Ascending aorta (tissue), 2 donors: ENCODE measurements around the gene NT5DC1. TPM values are rescaled to one million over a fixed set of nuclear protein-coding genes. Genes with fewer than 3 reads are reported as not detected.

ENCODE experiments used
- DNase-seq, 2 donors: peaks; one replicate each; pipeline ENCODE4 v3.0.0-alpha.2; 2019; ENCODE audit warnings: low spot score in 2 of 2
- H3K27ac ChIP-seq, 2 donors: fragments of 200-600 bp; sonication (generic); one replicate each; pipeline ENCODE4 v1.5.1; 2016 to 2017; ENCODE audit warnings: mild to moderate bottlenecking in 1 of 2
- H3K27me3 ChIP-seq: fragments of 200-600 bp; sonication (generic); one replicate; pipeline ENCODE4 v1.5.1; 2017
- H3K36me3 ChIP-seq, 2 donors: fragments of 200-600 bp; sonication (generic); one replicate each; pipeline ENCODE4 v1.5.1; 2016
- H3K4me1 ChIP-seq, 2 donors: fragments of 200-600 bp; sonication (generic); one replicate each; pipeline ENCODE4 v1.5.1; 2016 to 2017; ENCODE audit warnings: mild to moderate bottlenecking in 1 of 2
- H3K4me3 ChIP-seq, 2 donors: fragments of 200-600 bp; sonication (generic); one replicate each; pipeline ENCODE4 v1.5.1; 2016 to 2017; ENCODE audit warnings: mild to moderate bottlenecking in 1 of 2
- H3K9me3 ChIP-seq, 2 donors: fragments of 200-600 bp; sonication (generic); one replicate each; pipeline ENCODE4 v1.5.1; 2016
- CTCF ChIP-seq, 3 experiments: fragments of 200-600 bp in 2 of 3; fragments of 450-650 bp in 1 of 3; sonication (generic) in 2 of 3; IDR thresholded peaks; one replicate each; pipeline ENCODE4 v1.5.1; 2016 to 2019; ENCODE audit warnings: antibody characterized with exemption in 3 of 3, mild to moderate bottlenecking in 1 of 3, moderate library complexity in 1 of 3
- intact Hi-C: fragments of 100-400 bp; cut with DNase I; formaldehyde crosslinking; loops from one replicate; pipeline ENCODE4 v1.15.1; 2023
- total RNA-seq: library from RNA; depleted of rRNA; stranded (reverse); fragments of >200 nt; gene quantifications from one replicate; pipeline ENCODE4 v1.1.0, GENCODE V29; 2016

NT5DC1 gene
- total RNA-seq, 1 donor from 2014 or later: 4.6 TPM

- H3K4me3 ChIP-seq: no peak overlapping the region
- intact Hi-C loops: no loop called here
- TF ChIP-seq CTCF (IDR thresholded peaks at IDR 0.05): no peak
- no peaks in the 10 kb centered on the region for H3K4me1 ChIP-seq
- H3K9me3 ChIP-seq: no peaks in the 10 kb centered on the region
- peaks cover 0 to 4% of the 10 kb centered on the region in 2 donors for H3K36me3 ChIP-seq
- no peaks in the 10 kb centered on the region for H3K27me3 ChIP-seq
- H3K27ac ChIP-seq: no peak overlapping the region
- DNase-seq: no peak
Measured at GRCh38 chr6:116136373-116136772, 35.7 kb downstream of the NT5DC1 start.

DNA sequence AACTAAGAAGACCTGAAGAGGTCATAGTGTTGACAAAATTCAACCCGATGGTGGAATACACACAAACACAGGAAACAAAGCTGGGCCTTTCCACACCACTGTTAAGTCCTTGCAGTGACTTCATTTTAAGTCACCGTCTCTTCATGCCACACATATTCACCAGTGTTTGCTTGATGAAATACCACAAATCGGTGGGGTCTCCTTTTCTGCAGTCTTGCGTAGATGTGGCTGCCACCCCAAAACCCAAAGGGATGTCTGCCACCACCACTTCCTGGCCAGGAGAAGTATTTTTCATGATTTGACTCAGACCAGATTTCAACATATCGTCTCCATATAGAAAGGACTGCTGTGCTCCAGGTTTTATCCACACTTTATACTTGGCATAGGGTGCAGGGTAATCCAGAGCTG is 36.3 kb downstream of the NT5DC1 start:
- no peaks in the 10 kb centered on the region for H3K4me1 ChIP-seq
- H3K27ac ChIP-seq: no peak overlapping the region
- H3K9me3 ChIP-seq: no peaks in the 10 kb centered on the region
- H3K4me3 ChIP-seq: no peak overlapping the region
- H3K27me3 ChIP-seq: no peaks in the 10 kb centered on the region
- no peak for DNase-seq
- intact Hi-C loops: no loop called here
- peaks cover 0 to 4% of the 10 kb centered on the region in 2 donors for H3K36me3 ChIP-seq
- no peak for TF ChIP-seq CTCF (IDR thresholded peaks at IDR 0.05)

DNA sequence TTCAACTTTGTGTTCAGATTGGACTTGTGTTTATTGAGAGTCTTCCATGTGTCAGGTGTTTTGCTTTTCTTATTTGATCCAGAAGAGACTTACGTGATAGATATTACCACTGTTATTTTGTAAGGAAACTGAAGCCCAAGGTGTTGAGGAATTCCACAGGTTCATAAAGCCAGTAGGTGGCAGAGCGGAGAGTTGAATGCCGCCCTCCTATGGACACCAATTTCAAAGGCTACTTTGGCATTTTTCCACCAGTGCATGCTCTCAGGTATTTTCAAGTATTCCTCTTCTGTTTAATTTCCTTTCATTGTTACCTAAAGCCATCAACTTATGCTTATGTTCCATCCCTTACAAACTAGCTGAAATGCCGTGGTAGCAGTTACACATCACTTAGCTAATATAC is 39.3 kb downstream of the NT5DC1 start:
- TF ChIP-seq CTCF (IDR thresholded peaks at IDR 0.05): no peak
- intact Hi-C loops: no loop called here
- Histone ChIP-seq H3K4me3 (no peak overlapping the region), H3K36me3 (no peaks in the 10 kb centered on the region), H3K27me3 (no peaks in the 10 kb centered on the region), H3K27ac (no peak overlapping the region), H3K9me3 (no peaks in the 10 kb centered on the region), H3K4me1 (no peaks in the 10 kb centered on the region)
- no peak for DNase-seq

DNA sequence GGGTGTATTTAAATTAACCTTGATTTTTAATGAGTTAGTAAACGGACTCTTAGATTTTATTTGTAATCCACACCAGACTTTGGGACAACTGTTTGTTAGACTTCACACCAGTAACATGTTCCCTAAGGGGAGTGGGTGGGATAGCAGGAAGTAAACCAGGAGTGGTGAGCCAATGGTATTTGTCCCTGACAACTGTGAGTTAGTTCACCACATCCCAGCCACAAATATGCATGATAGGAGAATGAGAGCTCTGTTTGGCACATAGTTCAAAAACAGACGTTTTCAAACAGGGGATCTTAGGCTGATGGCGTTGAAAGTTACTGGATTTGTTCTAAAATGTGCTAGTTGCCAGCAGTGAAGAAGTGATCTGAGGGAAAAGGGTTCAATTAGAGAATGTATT is 44.0 kb downstream of the NT5DC1 start:
- no peaks in the 10 kb centered on the region for H3K27me3 ChIP-seq
- no peaks in the 10 kb centered on the region for H3K36me3 ChIP-seq
- no peaks in the 10 kb centered on the region for H3K9me3 ChIP-seq
- DNase-seq: no peak
- intact Hi-C loops: no loop called here
- no peak for TF ChIP-seq CTCF (IDR thresholded peaks at IDR 0.05)
- no peak overlapping the region for H3K27ac ChIP-seq
- H3K4me3 ChIP-seq: no peak overlapping the region
- no peaks in the 10 kb centered on the region for H3K4me1 ChIP-seq

DNA sequence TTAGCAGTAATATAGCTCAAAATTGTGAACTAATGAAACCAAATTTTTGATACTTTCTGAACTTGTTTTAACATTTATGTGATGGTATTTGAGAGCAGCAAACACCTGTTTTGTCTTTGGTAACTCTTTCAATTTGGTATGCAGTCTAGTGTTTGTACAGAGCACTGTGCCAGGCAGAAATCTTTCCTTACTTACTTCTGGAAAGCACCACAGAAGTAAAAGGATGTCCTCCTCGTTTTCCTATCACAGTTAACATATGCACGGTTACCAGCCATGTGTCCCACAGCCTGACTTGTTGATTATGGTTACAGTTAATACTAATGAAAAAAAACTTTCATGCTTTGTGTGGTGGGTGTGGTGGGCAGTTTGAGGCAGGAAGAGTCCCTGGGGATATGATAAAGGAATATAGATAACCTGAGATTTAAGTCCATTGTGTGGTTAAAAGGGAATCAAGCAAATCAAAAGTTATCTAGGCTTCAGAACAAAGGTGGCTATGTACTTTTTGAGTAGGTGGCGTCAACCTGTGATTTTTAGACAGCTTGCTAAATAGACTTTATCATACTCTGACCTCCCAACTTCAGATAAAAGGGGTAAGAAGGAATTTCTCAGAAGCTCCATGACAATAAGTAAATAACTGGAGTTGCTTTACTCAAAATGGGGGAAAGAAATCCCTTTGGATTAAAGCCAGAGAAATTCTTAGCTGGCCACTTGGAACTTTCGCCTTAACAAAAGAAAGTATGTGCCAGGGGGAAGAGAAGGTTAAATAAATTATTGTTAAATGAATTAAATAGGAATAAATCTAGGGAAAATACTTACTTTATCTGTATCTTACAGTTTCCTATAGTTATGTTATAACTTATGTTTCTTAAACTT is 45.4 kb downstream of the NT5DC1 start:
- Histone ChIP-seq H3K4me1 (no peaks in the 10 kb centered on the region), H3K36me3 (no peaks in the 10 kb centered on the region), H3K4me3 (no peak overlapping the region), H3K27ac (no peak overlapping the region), H3K9me3 (no peaks in the 10 kb centered on the region), H3K27me3 (no peaks in the 10 kb centered on the region)
- intact Hi-C loops: no loop called here
- no peak for TF ChIP-seq CTCF (IDR thresholded peaks at IDR 0.05)
- no peak for DNase-seq
